ENCODE measurements around the gene PMPCB. TPM values are rescaled to one million over a fixed set of nuclear protein-coding genes. Genes with fewer than 3 reads are reported as not detected.
A peak's percentile ranks its signal among the peaks of the same experiment; 100 is the strongest.

The PMPCB gene
- total RNA-seq, 6 experiments from 2014 or later, result 50.1 to 66.3 (median 57.7) TPM

DNA sequence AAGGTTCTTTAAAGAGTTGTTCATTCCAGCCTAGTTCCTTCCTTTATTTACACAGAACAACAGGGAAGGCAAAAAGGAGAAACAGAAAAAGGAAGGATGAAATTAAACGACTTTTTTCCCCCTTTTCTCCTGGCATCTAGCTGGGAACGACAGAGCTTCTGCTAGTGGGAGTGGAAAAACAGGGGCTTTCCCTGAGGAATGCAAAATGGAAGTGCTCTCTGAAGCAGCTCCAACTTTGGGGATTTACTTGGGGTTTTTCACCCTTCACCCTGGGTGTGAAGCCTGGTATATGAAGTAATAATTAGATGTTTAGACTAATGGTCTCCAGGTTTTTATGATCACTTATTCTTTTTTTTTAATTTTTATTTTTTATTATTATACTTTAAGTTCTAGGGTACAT lies 4.2 kb downstream of the PMPCB start:
- Mint-ChIP-seq H3K9me3 (no peaks in the 10 kb centered on the region), H3K4me1 (ENCODE audit: low read depth) (peaks cover 42% of the 10 kb centered on the region), H3K27ac (no peak overlapping the region), H3K4me3 (no peak overlapping the region), H3K36me3 (ENCODE audit: low read depth) (peaks cover 44% of the 10 kb centered on the region), H3K27me3 (ENCODE audit: insufficient read depth) (no peaks in the 10 kb centered on the region)
- no peak for DNase-seq
- TF ChIP-seq, protein P1, sequence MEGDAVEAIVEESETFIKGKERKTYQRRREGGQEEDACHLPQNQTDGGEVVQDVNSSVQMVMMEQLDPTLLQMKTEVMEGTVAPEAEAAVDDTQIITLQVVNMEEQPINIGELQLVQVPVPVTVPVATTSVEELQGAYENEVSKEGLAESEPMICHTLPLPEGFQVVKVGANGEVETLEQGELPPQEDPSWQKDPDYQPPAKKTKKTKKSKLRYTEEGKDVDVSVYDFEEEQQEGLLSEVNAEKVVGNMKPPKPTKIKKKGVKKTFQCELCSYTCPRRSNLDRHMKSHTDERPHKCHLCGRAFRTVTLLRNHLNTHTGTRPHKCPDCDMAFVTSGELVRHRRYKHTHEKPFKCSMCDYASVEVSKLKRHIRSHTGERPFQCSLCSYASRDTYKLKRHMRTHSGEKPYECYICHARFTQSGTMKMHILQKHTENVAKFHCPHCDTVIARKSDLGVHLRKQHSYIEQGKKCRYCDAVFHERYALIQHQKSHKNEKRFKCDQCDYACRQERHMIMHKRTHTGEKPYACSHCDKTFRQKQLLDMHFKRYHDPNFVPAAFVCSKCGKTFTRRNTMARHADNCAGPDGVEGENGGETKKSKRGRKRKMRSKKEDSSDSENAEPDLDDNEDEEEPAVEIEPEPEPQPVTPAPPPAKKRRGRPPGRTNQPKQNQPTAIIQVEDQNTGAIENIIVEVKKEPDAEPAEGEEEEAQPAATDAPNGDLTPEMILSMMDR (IDR thresholded peaks at IDR 0.05), result no peak

DNA sequence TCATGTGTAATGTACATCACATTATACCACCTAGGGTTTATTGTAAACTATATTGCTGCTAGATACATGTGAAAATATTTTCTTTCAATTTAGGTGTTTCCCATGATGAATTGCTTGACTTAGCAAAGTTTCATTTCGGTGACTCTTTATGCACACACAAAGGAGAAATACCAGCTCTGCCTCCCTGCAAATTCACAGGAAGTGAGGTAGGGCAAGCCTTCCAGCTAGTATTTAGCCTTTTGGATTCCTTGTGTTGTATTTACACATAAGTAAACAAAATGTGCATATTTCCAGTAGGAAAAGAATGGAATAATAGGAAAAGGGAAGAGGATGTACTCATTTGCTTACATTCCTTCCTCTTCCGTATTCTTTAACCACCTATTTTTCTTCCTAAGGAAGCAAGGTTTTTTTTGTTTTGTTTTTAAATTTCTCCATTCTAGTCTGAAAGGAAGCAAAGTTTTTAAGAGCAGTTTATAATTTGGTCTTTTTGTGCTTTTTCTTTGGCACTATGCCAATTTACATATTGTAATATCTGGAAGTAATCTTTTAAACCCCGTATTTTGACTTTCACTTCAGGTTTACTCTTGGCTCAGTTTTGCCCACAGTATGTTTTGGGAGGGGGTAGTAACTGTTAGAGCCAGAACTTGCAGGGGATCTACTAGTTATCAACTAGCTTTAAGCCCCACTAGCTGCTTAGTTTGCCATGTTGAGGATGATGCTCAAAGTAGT lies 10.4 kb downstream of the PMPCB start:
- Mint-ChIP-seq H3K27me3 (ENCODE audit: insufficient read depth) (no peaks in the 10 kb centered on the region), H3K27ac (no peak overlapping the region; the same call in 1 of the 2 replicates), H3K36me3 (ENCODE audit: low read depth) (peaks cover 36% of the 10 kb centered on the region), H3K9me3 (no peaks in the 10 kb centered on the region), H3K4me3 (no peak overlapping the region), H3K4me1 (ENCODE audit: low read depth) (peaks cover 11% of the 10 kb centered on the region; the same call in 1 of the 2 replicates)
- TF ChIP-seq, protein P1 (IDR thresholded peaks at IDR 0.05), result no peak
- no peak for DNase-seq

GRCh38 chr7:103314852-103315251 lies 17.6 kb downstream of the PMPCB start:
- H3K9me3 Mint-ChIP-seq, result no peaks in the 10 kb centered on the region
- H3K27ac Mint-ChIP-seq, result peak overlapping the region; percentile 23; the same call in 1 of the 2 replicates
- DNase-seq, result no peak
- TF ChIP-seq, protein P1 (IDR thresholded peaks at IDR 0.05), result no peak
- no peak overlapping the region for H3K4me3 Mint-ChIP-seq
- peaks cover 47% of the 10 kb centered on the region for H3K36me3 Mint-ChIP-seq (ENCODE audit: low read depth)
- no peaks in the 10 kb centered on the region for H3K4me1 Mint-ChIP-seq (ENCODE audit: low read depth)
- no peaks in the 10 kb centered on the region for H3K27me3 Mint-ChIP-seq (ENCODE audit: insufficient read depth)

DNA sequence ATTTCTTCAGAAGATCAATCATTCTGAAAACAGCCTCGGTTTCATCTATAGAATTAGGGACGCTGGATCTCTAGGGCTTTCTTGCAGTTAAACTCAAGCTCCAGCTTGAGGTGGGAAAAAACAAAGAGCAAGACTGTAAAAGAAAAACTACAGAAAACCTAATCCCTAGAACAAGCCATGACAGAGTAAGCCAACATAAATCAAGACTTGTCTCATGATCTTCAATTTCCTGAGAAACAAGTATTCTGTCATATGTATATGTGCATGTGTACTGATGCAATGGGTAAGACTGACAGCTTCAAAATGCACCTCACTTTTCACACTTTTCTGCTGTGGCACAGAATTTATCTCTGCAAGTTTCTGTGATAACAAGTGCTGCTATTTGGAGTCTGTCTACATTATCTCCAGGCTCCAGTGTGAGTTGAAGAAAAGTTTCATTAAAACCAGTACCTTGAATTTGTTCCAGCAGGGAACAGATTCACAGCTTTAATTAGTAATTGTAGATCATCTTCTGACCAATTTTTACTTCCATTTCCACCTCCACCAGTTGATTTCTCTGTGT lies 19.2 kb downstream of the PMPCB start:
- Mint-ChIP-seq H3K27ac (no peak overlapping the region), H3K27me3 (ENCODE audit: insufficient read depth) (no peaks in the 10 kb centered on the region), H3K4me1 (ENCODE audit: low read depth) (no peaks in the 10 kb centered on the region), H3K4me3 (no peak overlapping the region; the same call in 1 of the 2 replicates), H3K36me3 (ENCODE audit: low read depth) (peaks cover 47% of the 10 kb centered on the region), H3K9me3 (no peaks in the 10 kb centered on the region)
- TF ChIP-seq, protein P1 (IDR thresholded peaks at IDR 0.05), result no peak
- no peak for DNase-seq

- Mint-ChIP-seq H3K27me3 (ENCODE audit: insufficient read depth) (no peaks in the 10 kb centered on the region), H3K27ac (no peak overlapping the region), H3K4me3 (no peak overlapping the region; the same call in 1 of the 2 replicates), H3K4me1 (ENCODE audit: low read depth) (no peaks in the 10 kb centered on the region), H3K36me3 (ENCODE audit: low read depth) (peaks cover 47% of the 10 kb centered on the region), H3K9me3 (no peaks in the 10 kb centered on the region)
- TF ChIP-seq, protein P1 (IDR thresholded peaks at IDR 0.05), result no peak
- DNase-seq, result no peak
These were observed 19.8 kb downstream of the PMPCB start for GRCh38 chr7:103317009-103317408.
